22Rv1 (cell line): ENCODE data around the gene LGI2.

ENCODE experiments used
- ZFX ChIP-seq: fragments of 450-650 bp; IDR thresholded peaks from 2 replicates; pipeline ENCODE4 v1.6.1; 2017; ENCODE audit warnings: antibody characterized with exemption, borderline replicate concordance
- TF ChIP-seq, protein P1 (sequence below): fragments of 450-650 bp; IDR thresholded peaks from 2 replicates; pipeline ENCODE4 v1.5.1; 2017; ENCODE audit warnings: mild to moderate bottlenecking

DNA sequence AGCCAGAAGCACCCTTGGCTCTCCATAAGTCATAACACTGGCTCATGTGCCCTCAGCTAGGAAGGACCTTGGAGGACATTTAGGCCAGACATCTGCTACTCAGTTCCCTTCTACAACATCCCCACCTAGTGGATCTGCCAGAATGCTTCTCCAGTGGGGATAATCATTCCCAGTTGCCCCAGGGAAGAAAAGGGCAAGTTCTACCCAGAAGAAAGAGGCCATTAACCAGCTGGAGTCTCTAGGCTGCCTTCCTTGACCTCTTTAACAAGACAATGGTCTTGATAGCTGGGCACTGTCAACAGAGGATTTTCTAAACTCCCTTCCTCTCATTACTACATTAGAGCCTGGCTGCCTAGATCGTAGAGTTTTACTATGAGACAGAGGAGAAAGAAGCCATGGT lies 42.0 kb downstream of the LGI2 start:
- TF ChIP-seq, protein P1, sequence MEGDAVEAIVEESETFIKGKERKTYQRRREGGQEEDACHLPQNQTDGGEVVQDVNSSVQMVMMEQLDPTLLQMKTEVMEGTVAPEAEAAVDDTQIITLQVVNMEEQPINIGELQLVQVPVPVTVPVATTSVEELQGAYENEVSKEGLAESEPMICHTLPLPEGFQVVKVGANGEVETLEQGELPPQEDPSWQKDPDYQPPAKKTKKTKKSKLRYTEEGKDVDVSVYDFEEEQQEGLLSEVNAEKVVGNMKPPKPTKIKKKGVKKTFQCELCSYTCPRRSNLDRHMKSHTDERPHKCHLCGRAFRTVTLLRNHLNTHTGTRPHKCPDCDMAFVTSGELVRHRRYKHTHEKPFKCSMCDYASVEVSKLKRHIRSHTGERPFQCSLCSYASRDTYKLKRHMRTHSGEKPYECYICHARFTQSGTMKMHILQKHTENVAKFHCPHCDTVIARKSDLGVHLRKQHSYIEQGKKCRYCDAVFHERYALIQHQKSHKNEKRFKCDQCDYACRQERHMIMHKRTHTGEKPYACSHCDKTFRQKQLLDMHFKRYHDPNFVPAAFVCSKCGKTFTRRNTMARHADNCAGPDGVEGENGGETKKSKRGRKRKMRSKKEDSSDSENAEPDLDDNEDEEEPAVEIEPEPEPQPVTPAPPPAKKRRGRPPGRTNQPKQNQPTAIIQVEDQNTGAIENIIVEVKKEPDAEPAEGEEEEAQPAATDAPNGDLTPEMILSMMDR, result peak; percentile 59
- TF ChIP-seq ZFX, result no peak
